Caco-2 (cell line): ENCODE results near the gene TTC33. TPM values are rescaled to one million over a fixed set of nuclear protein-coding genes. Genes with fewer than 3 reads are reported as not detected.

ENCODE experiments used
- BruUV-seq: library from RNA; stranded (reverse); fragments of 400-500 nt; replicated peaks from 2 replicates; lab custom pipeline; 2021; lab: Mats Ljungman, UMichigan
- CTCF ChIA-PET: fragments of 300-600 bp; sonication (Branson Sonifier 250); formaldehyde crosslinking; loops from one replicate; lab custom pipeline; 2022; ENCODE audit warnings: antibody characterized with exemption; lab: Charles Lee
- POLR2A ChIA-PET: fragments of 300-600 bp; sonication (Branson Sonifier 250); formaldehyde crosslinking; loops from one replicate; lab custom pipeline; 2022; ENCODE audit warnings: antibody characterized with exemption; lab: Charles Lee
- DNase-seq, 2 experiments: peaks; one replicate each; pipeline versions ENCODE4 v3.0.0 to v3.0.0-alpha.2; 2020 to 2022
- H3K27me3 ChIP-seq: replicated peaks from 2 replicates; pipeline ENCODE4 v1.6.0; 2011; ENCODE audit warnings: low read length; ENCODE audit not compliant: control insufficient read depth, insufficient read depth
- H3K36me3 ChIP-seq: 2 replicates; pipeline ENCODE4 v1.5.1; 2011; ENCODE audit warnings: low read length; ENCODE audit not compliant: control insufficient read depth, insufficient read depth
- H3K4me1 ChIP-seq: fragments of 250-450 bp; sonication (Bioruptor Pico); 2 replicates; pipeline ENCODE4 v1.5.1; 2020; ENCODE audit warnings: mild to moderate bottlenecking
- H3K4me3 ChIP-seq: 2 replicates; pipeline ENCODE4 v1.5.1; 2011; ENCODE audit warnings: low read depth, mild to moderate bottlenecking, control low read depth, low read length
- H3K9me3 ChIP-seq: fragments of 250-450 bp; sonication (Bioruptor Pico); 2 replicates; pipeline ENCODE4 v1.5.1; 2020; ENCODE audit warnings: mild to moderate bottlenecking, moderate library complexity
- H3K27ac Mint-ChIP-seq: one replicate; pipeline ENCODE4 v1.8.0; 2022; ENCODE audit warnings: mixed read lengths; ENCODE audit not compliant: unreplicated experiment
- H3K27me3 Mint-ChIP-seq: one replicate; pipeline ENCODE4 v1.8.0; 2022; ENCODE audit warnings: mixed read lengths; ENCODE audit not compliant: insufficient read depth, unreplicated experiment
- H3K36me3 Mint-ChIP-seq: one replicate; pipeline ENCODE4 v1.8.0; 2022; ENCODE audit warnings: mild to moderate bottlenecking, mixed read lengths; ENCODE audit not compliant: insufficient read depth, unreplicated experiment
- H3K4me1 Mint-ChIP-seq: one replicate; pipeline ENCODE4 v1.8.0; 2022; ENCODE audit warnings: low read depth, mixed read lengths; ENCODE audit not compliant: unreplicated experiment
- H3K4me3 Mint-ChIP-seq: one replicate; pipeline ENCODE4 v1.8.0; 2022; ENCODE audit warnings: mild to moderate bottlenecking, moderate library complexity, mixed read lengths; ENCODE audit not compliant: unreplicated experiment
- H3K9me3 Mint-ChIP-seq: one replicate; pipeline ENCODE4 v1.8.0; 2022; ENCODE audit warnings: mixed read lengths; ENCODE audit not compliant: unreplicated experiment
- intact Hi-C: fragments of 100-400 bp; cut with micrococcal nuclease; formaldehyde crosslinking; loops from one replicate; pipeline ENCODE4 v1.10.0; 2022; ENCODE audit not compliant: unreplicated experiment
- total RNA-seq: library from RNA; stranded (reverse); gene quantifications from 2 replicates; pipeline ENCODE4 v1.2.3, GENCODE V29; 2022
- TF ChIP-seq, protein P1 (sequence below), 2 experiments: fragments of 200-600 bp in 1 of 2; IDR thresholded peaks; 1 replicate in 1 of 2; 2 replicates in 1 of 2; pipeline versions ENCODE4 v1.5.1 to v1.8.0; 2011 to 2022; ENCODE audit warnings: antibody characterized with exemption in 1 of 2, control low read depth in 1 of 2, inconsistent platforms in 1 of 2, low read depth in 1 of 2, low read length in 1 of 2, mild to moderate bottlenecking in 1 of 2, moderate library complexity in 1 of 2; ENCODE audit not compliant: insufficient read depth in 1 of 2, severe bottlenecking in 1 of 2, unreplicated experiment in 1 of 2

Gene TTC33
- total RNA-seq, 1 experiment from 2014 or later = 8.6 TPM

DNA sequence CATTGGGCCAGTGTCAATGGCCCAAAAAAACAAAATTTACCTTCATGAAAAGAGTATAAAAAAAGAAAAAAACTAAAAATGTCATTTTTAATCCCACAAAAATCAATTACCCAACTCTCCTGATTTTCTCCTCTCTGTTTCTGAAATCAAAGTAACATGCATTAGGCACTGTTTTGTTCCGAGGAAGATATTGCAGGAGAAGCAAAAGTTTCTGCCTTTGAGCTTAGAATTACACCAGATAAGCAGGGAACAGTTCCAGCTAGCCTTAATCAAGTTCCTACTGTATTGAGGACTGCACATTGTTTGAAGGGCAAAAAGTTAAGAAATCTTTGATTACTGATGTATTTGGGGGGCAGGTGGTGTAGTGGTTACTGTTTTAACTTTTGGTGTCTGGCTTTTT, 43.5 kb upstream of the TTC33 start:
- H3K27me3 Mint-ChIP-seq = no peaks in the 10 kb centered on the region
- intact Hi-C loops = no loop called here
- peak overlapping the region; percentile 86 for H3K27ac Mint-ChIP-seq
- TF ChIP-seq, protein P1, sequence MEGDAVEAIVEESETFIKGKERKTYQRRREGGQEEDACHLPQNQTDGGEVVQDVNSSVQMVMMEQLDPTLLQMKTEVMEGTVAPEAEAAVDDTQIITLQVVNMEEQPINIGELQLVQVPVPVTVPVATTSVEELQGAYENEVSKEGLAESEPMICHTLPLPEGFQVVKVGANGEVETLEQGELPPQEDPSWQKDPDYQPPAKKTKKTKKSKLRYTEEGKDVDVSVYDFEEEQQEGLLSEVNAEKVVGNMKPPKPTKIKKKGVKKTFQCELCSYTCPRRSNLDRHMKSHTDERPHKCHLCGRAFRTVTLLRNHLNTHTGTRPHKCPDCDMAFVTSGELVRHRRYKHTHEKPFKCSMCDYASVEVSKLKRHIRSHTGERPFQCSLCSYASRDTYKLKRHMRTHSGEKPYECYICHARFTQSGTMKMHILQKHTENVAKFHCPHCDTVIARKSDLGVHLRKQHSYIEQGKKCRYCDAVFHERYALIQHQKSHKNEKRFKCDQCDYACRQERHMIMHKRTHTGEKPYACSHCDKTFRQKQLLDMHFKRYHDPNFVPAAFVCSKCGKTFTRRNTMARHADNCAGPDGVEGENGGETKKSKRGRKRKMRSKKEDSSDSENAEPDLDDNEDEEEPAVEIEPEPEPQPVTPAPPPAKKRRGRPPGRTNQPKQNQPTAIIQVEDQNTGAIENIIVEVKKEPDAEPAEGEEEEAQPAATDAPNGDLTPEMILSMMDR (IDR thresholded peaks at IDR 0.05; ENCODE audit: insufficient read depth in 1 of 2, low read depth in 1 of 2, low read length in 1 of 2, severe bottlenecking in 1 of 2, unreplicated experiment in 1 of 2) = no peak
- peaks cover 21% of the 10 kb centered on the region for H3K4me1 ChIP-seq
- no peaks in the 10 kb centered on the region for H3K27me3 ChIP-seq
- no peak for DNase-seq
- H3K4me1 Mint-ChIP-seq = peaks cover 25% of the 10 kb centered on the region
- peaks cover 10% of the 10 kb centered on the region for H3K36me3 Mint-ChIP-seq
- TSS peak; percentile 79 for BruUV-seq
- H3K4me3 Mint-ChIP-seq = peak overlapping the region; percentile 89
- no peaks in the 10 kb centered on the region for H3K36me3 ChIP-seq
- ChIA-PET CTCF (interaction anchor here (0.5 to 1.0 kb wide), 4 partner anchors 23 to 1402 kb away, joined by 3 to 4 read pairs (median 4); partner anchors contain the start of gene TTC33), POLR2A (interaction anchor here (0.6 to 1.1 kb wide), 7 partner anchors 25 to 839 kb away, joined by 3 to 6 read pairs (median 4); partner anchors contain the start of gene RPL37)
- no peaks in the 10 kb centered on the region for H3K9me3 ChIP-seq
- no peaks in the 10 kb centered on the region for H3K9me3 Mint-ChIP-seq
- peak overlapping the region; percentile 46 for H3K4me3 ChIP-seq

DNA sequence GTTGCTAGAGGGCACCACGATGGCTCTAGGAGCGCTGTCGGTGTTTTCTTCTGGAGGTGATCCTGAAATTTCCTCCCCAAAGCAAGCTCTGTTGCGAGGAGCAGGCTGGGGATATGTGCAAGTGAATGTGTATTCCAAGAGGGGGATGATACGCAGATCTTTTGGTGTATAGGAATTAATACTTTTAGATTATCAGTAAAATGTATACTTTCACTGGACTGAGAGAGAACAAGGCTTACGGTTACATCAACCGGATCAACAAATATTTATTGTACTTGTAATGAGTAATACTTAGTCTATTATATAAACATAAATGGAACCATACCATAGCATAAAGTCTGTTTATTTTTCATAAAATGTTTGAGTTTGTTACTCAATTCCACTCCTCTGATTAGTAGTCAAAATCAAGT, 43.0 kb upstream of the TTC33 start:
- Mint-ChIP-seq H3K9me3 (no peaks in the 10 kb centered on the region), H3K27me3 (no peaks in the 10 kb centered on the region), H3K4me3 (peak overlapping the region; percentile 89), H3K27ac (peak overlapping the region; percentile 86), H3K36me3 (peaks cover 15% of the 10 kb centered on the region), H3K4me1 (peaks cover 25% of the 10 kb centered on the region)
- intact Hi-C loops = loop anchor here (1.0 kb wide), 4 partner anchors 15 to 80 kb away; partner anchors contain the start of gene TTC33
- CTCF ChIA-PET = interaction anchor here (0.5 to 1.1 kb wide), 5 partner anchors 10 to 1402 kb away, joined by 3 to 4 read pairs (median 4); partner anchors contain the start of gene TTC33
- Histone ChIP-seq H3K36me3 (no peaks in the 10 kb centered on the region), H3K9me3 (no peaks in the 10 kb centered on the region), H3K4me3 (peak overlapping the region; percentile 46), H3K27me3 (no peaks in the 10 kb centered on the region), H3K4me1 (peaks cover 21% of the 10 kb centered on the region)
- peak; percentile 52 to 55 for DNase-seq
- TF ChIP-seq, protein P1 (IDR thresholded peaks at IDR 0.05; ENCODE audit: insufficient read depth in 1 of 2, low read depth in 1 of 2, low read length in 1 of 2, severe bottlenecking in 1 of 2, unreplicated experiment in 1 of 2) = no peak
- POLR2A ChIA-PET = interaction anchor here (0.5 to 1.6 kb wide), 9 partner anchors 15 to 839 kb away, joined by 3 to 6 read pairs (median 4); partner anchors contain the start of gene RPL37
- no TSS peak for BruUV-seq

DNA sequence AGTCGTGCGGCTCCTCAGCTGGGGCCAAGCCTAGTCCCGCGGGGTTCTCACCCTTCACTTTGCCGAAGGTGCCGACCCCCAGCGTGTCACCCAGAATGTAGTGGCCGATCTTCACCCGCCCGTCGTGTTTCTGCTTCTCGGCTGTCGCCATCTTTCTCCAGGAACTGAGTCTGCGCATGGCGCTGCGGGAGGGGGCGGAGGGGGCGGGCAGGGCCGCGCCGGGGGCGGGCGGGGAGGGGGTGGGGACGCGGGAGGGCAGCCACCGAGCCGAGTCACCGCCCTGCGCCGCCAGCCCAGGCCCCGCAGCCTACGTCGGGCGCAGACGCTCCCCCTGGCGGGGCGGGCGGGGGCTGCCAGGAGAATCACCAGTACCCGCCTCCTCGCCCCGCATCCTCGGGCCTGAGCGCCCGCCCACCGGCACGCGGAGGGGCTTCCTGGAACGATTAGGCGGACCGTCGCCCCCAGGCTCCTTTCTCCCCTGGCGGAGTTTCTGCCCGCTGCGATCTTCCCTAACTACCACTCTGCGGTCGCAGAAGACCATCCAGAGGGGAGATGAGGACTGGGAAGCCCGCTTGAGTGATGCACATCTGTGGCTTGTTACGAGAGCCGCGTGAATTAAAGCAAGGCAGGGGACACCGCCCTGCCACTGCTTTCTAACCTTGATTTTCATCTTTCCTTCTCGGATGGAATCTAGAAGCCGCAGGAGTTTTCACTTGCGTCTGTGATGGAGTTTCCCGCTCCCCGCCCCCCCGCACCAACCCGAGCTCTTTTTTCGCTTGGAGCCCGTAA, 42.4 kb upstream of the TTC33 start, which contains the start of gene PRKAA1:
PRKAA1 (minus strand) TSS at position 363 of the 789 bp plus-strand sequence; CDS start at position 178, 185 bp downstream.
- CTCF ChIA-PET = interaction anchor here (0.5 to 1.1 kb wide), 7 partner anchors 10 to 1401 kb away, joined by 3 to 4 read pairs (median 4); partner anchors contain the start of gene TTC33
- Mint-ChIP-seq H3K4me1 (peaks cover 25% of the 10 kb centered on the region), H3K4me3 (peak within 1 kb of the TSS; percentile 89), H3K27me3 (no peaks in the 10 kb centered on the region), H3K27ac (peak within 1 kb of the TSS; percentile 86), H3K9me3 (no peaks in the 10 kb centered on the region), H3K36me3 (peaks cover 19% of the 10 kb centered on the region)
- peak within 1 kb of the TSS; percentile 67 for H3K4me3 ChIP-seq
- intact Hi-C loops = loop anchor here (1.0 kb wide), 4 partner anchors 14 to 81 kb away; partner anchors contain the start of gene TTC33
- H3K9me3 ChIP-seq = no peaks in the 10 kb centered on the region
- POLR2A ChIA-PET = interaction anchor here (0.5 to 1.6 kb wide), 11 partner anchors 14 to 850 kb away, joined by 3 to 6 read pairs (median 4); partner anchors contain the start of gene RPL37
- DNase-seq = peak; percentile 86 to 95
- no peaks in the 10 kb centered on the region for H3K27me3 ChIP-seq
- H3K4me1 ChIP-seq = peaks cover 21% of the 10 kb centered on the region
- TF ChIP-seq, protein P1 (IDR thresholded peaks at IDR 0.05; ENCODE audit: insufficient read depth in 1 of 2, low read depth in 1 of 2, low read length in 1 of 2, severe bottlenecking in 1 of 2, unreplicated experiment in 1 of 2) = peak; percentile 77 to 90
- BruUV-seq = no TSS peak
- H3K36me3 ChIP-seq = no peaks in the 10 kb centered on the region
